ENCODE data around the gene SLC44A1. TPM values are rescaled to one million over a fixed set of nuclear protein-coding genes. Genes with fewer than 3 reads are reported as not detected.

Gene SLC44A1
- total RNA-seq, 1 donor from 2014 or later = 51.3 TPM

DNA sequence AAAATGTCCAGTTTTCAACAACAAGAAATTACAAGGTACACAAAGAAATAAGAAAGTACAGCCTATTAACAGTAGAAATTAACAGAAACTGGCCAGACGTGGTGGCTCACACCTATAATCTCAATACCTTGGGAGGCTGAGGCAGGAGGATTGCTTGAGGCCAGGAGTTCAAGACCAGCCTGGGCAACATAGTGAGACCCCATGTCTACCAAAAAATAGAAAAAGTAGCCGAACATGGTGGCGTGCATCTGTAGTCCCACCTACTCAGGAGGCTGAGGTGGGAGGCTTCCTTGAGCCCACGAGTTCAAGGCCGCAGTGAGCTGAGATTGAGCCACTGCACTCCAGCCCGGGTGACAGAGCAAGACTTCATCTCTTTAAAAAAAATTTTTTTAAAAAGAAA lies 161.9 kb downstream of the SLC44A1 start:
- TF ChIP-seq, protein P1, sequence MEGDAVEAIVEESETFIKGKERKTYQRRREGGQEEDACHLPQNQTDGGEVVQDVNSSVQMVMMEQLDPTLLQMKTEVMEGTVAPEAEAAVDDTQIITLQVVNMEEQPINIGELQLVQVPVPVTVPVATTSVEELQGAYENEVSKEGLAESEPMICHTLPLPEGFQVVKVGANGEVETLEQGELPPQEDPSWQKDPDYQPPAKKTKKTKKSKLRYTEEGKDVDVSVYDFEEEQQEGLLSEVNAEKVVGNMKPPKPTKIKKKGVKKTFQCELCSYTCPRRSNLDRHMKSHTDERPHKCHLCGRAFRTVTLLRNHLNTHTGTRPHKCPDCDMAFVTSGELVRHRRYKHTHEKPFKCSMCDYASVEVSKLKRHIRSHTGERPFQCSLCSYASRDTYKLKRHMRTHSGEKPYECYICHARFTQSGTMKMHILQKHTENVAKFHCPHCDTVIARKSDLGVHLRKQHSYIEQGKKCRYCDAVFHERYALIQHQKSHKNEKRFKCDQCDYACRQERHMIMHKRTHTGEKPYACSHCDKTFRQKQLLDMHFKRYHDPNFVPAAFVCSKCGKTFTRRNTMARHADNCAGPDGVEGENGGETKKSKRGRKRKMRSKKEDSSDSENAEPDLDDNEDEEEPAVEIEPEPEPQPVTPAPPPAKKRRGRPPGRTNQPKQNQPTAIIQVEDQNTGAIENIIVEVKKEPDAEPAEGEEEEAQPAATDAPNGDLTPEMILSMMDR (IDR thresholded peaks at IDR 0.05; ENCODE audit: insufficient read depth, low read length, severe bottlenecking) = no peak
- no peaks in the 10 kb centered on the region for H3K27me3 ChIP-seq (ENCODE audit: control insufficient read depth, insufficient read depth, low read length)
- no peak overlapping the region for H3K4me3 ChIP-seq (ENCODE audit: low read depth, low read length)
- DNase-seq (ENCODE audit: low read depth) (no peak), FAIRE-seq (no peak)
- no peaks in the 10 kb centered on the region for H3K36me3 ChIP-seq (ENCODE audit: control insufficient read depth, insufficient read depth, low read length)

DNA sequence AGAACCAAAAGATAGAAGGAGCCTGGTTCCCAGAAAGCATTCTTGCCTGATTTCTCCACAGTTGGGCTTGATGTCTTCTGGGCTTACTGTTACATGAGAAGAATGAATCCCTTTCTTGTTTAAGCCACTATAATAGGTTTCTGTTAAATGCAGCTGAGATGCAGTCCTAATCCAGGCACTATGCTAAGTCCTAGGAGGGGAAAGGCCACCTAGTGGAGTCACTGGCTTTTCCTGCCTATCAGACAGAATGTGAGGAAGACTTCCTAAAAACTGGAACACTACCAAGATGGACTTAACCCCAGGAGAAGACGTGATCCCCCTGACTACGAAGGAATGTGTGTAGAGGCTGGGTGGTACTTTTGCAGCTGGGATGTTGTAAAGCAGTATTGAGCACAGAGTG lies 169.1 kb downstream of the SLC44A1 start:
- Histone ChIP-seq H3K27me3 (ENCODE audit: control insufficient read depth, insufficient read depth, low read length) (no peaks in the 10 kb centered on the region), H3K36me3 (ENCODE audit: control insufficient read depth, insufficient read depth, low read length) (no peaks in the 10 kb centered on the region), H3K4me3 (ENCODE audit: low read depth, low read length) (no peak overlapping the region)
- FAIRE-seq = no peak
- TF ChIP-seq, protein P1 (IDR thresholded peaks at IDR 0.05; ENCODE audit: insufficient read depth, low read length, severe bottlenecking) = peak; percentile 41
- DNase-seq (ENCODE audit: low read depth) = peak; percentile 49

DNA sequence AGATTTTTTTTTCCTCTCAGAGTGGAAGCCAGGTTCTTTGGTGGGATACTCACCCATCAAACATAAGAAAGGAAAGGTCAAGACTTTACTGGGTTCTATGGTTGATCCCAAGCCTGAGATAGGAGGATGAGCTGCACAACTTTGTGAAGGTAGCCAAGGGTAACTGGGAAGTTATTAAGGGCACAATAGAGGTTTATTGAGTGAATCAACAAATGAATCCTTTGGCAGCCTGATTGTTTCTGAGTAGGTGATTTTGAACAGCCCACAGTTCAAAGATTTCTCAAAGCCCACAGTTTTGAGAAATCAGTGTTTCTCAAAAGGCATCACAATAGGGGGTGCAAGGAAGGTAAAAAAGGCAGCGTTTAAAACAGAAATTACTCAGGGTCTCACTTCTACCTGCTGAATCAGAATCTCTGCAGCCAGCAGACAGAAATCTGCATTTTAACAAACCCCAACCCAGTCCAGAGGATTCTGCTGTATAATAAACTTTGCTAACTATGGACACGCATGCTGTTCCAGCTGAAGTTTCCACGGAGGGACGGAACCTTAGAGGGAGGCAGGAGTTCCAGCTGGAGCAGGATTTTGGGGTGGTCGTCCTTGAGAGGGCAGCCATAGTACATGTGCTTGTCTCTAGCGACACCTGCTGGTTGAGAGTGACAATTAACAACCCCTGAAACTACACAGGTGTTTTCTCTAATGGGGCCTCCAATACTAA lies 170.7 kb downstream of the SLC44A1 start:
- Histone ChIP-seq H3K4me3 (ENCODE audit: low read depth, low read length) (no peak overlapping the region), H3K27me3 (ENCODE audit: control insufficient read depth, insufficient read depth, low read length) (no peaks in the 10 kb centered on the region), H3K36me3 (ENCODE audit: control insufficient read depth, insufficient read depth, low read length) (no peaks in the 10 kb centered on the region)
- DNase-seq (ENCODE audit: low read depth) (peak; percentile 39), FAIRE-seq (no peak)
- TF ChIP-seq, protein P1 (IDR thresholded peaks at IDR 0.05; ENCODE audit: insufficient read depth, low read length, severe bottlenecking) = peak; percentile 82

DNA sequence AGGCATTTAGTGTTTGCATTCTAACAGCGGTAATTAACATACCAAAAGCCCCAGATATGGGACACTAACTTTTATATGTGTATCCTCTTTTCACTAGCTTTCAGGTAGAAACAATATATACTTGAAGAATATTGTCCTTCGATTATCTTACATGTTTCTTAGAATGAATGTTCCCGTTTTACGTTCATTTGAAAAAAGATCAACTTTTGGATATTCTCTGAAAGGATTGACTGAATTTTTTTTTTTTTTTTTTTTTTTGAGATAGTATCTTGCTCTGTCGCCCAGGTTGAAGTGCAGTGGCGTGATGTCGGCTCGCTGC lies 171.2 kb downstream of the SLC44A1 start:
- Histone ChIP-seq H3K36me3 (ENCODE audit: control insufficient read depth, insufficient read depth, low read length) (no peaks in the 10 kb centered on the region), H3K4me3 (ENCODE audit: low read depth, low read length) (no peak overlapping the region), H3K27me3 (ENCODE audit: control insufficient read depth, insufficient read depth, low read length) (no peaks in the 10 kb centered on the region)
- DNase-seq (ENCODE audit: low read depth) (no peak), FAIRE-seq (no peak)
- TF ChIP-seq, protein P1 (IDR thresholded peaks at IDR 0.05; ENCODE audit: insufficient read depth, low read length, severe bottlenecking) = no peak

DNA sequence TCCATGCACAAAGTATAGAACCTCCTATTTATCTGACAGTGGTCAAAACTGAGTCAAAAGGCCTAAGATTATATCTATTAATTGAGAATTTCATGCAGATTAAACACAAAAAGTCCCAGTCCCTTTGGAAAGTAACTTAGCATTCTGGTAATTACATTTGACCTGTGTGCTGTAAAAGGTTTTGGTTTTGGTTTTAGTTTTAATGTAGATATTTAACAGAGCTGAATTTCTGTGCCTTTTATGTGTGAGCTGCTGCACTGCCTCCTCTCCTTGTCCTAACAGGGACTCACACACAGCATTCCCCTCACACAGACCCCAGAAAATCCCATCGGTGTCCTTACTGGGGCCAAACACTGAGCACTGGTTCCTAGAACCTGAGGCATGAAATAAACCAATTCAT lies 172.4 kb downstream of the SLC44A1 start:
- no peak for FAIRE-seq
- Histone ChIP-seq H3K27me3 (ENCODE audit: control insufficient read depth, insufficient read depth, low read length) (no peaks in the 10 kb centered on the region), H3K4me3 (ENCODE audit: low read depth, low read length) (no peak overlapping the region), H3K36me3 (ENCODE audit: control insufficient read depth, insufficient read depth, low read length) (no peaks in the 10 kb centered on the region)
- no peak for DNase-seq (ENCODE audit: low read depth)
- TF ChIP-seq, protein P1 (IDR thresholded peaks at IDR 0.05; ENCODE audit: insufficient read depth, low read length, severe bottlenecking) = no peak

Measured in bronchial epithelial cell (primary cell).